Measurements from ENCODE around the gene REV1. TPM values are rescaled to one million over a fixed set of nuclear protein-coding genes. Genes with fewer than 3 reads are reported as not detected.

Gene REV1
- polyA plus RNA-seq, 1 experiment = 17.9 TPM

DNA sequence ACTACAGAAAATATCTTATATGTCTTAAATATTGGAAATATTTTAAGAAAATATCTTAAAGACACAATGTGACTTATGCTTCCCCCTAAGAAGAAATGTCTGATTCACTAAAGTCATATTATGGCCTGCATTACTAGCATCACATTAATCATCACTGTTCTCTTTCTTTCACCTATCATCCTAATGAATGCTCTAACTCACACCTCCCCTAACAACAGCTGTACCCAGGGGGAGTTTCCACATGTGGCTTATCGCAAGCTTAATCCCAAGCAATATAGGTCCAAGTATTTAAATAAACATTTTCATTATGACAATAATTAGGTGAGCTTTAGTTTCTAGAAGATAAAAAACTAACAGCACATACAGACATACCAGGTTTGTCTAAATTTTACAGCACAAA is 39.6 kb downstream of the REV1 start:
- no peak for DNase-seq (ENCODE audit: low read depth)
- Histone ChIP-seq H3K4me3 (ENCODE audit: low read depth, low read length) (no peak overlapping the region), H3K27me3 (ENCODE audit: control insufficient read depth, insufficient read depth, low read length) (no peaks in the 10 kb centered on the region), H3K36me3 (ENCODE audit: control insufficient read depth, insufficient read depth, low read length) (no peaks in the 10 kb centered on the region; the same call in 1 of the 2 replicates)
- TF ChIP-seq, protein P1, sequence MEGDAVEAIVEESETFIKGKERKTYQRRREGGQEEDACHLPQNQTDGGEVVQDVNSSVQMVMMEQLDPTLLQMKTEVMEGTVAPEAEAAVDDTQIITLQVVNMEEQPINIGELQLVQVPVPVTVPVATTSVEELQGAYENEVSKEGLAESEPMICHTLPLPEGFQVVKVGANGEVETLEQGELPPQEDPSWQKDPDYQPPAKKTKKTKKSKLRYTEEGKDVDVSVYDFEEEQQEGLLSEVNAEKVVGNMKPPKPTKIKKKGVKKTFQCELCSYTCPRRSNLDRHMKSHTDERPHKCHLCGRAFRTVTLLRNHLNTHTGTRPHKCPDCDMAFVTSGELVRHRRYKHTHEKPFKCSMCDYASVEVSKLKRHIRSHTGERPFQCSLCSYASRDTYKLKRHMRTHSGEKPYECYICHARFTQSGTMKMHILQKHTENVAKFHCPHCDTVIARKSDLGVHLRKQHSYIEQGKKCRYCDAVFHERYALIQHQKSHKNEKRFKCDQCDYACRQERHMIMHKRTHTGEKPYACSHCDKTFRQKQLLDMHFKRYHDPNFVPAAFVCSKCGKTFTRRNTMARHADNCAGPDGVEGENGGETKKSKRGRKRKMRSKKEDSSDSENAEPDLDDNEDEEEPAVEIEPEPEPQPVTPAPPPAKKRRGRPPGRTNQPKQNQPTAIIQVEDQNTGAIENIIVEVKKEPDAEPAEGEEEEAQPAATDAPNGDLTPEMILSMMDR (IDR thresholded peaks at IDR 0.05; ENCODE audit: insufficient read depth, low read depth, low read length) = no peak
- ChIA-PET CTCF (interaction anchor here (1.6 kb wide), 1 partner anchor 11 kb away, joined by 3 read pairs; no protein-coding TSS in a partner anchor), POLR2A (no interaction called here)

DNA sequence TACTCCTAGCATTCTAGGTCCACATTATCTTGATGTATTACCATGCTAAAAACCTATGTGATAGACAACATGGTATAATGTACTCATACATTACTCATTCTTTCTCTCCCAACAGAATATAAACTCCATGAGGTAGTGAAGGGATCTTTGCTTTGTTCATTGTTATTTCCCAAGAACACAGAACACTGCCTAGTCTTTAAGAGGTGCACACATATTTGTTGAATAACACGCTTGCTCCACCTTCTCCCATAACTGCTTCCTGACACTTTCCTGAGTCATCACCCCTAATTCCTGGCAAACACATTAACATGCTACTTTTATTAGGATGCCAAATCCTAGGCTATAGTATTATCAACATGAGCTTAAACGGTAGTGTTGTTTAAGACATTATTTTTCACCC is 41.3 kb downstream of the REV1 start:
- ChIA-PET POLR2A (no interaction called here), CTCF (interaction anchor here (0.9 to 2.6 kb wide), 2 partner anchors 15 to 112 kb away, joined by 3 to 6 read pairs; partner anchors contain the start of gene TXNDC9)
- TF ChIP-seq, protein P1 (IDR thresholded peaks at IDR 0.05; ENCODE audit: insufficient read depth, low read depth, low read length) = no peak
- H3K4me3 ChIP-seq (ENCODE audit: low read depth, low read length) = no peak overlapping the region
- no peak for DNase-seq (ENCODE audit: low read depth)
- H3K27me3 ChIP-seq (ENCODE audit: control insufficient read depth, insufficient read depth, low read length) = no peaks in the 10 kb centered on the region
- no peaks in the 10 kb centered on the region for H3K36me3 ChIP-seq (ENCODE audit: control insufficient read depth, insufficient read depth, low read length)

DNA sequence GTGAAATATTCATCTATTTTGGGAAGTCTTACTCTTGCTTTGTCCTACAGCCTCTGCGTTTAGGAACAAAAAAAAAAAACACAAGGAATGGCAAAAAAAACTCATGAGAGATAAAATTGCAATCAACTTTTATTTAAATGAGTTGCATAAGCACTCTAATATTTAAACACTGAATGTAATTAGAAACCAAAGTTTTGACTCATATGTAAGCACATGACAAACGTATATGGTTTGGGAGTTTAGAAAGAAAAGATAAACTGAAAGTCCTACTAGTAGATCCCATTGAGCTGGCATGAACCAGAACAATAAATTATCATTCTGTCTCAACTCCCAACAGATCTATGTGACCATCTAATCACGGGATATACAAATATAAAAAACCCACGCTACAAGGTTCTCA is 44.8 kb downstream of the REV1 start:
- DNase-seq (ENCODE audit: low read depth) = no peak
- H3K4me3 ChIP-seq (ENCODE audit: low read depth, low read length) = no peak overlapping the region
- no peaks in the 10 kb centered on the region for H3K27me3 ChIP-seq (ENCODE audit: control insufficient read depth, insufficient read depth, low read length)
- peaks cover 1% of the 10 kb centered on the region; the same call in 1 of the 2 replicates for H3K36me3 ChIP-seq (ENCODE audit: control insufficient read depth, insufficient read depth, low read length)
- ChIA-PET CTCF (no interaction called here), POLR2A (no interaction called here)
- TF ChIP-seq, protein P1 (IDR thresholded peaks at IDR 0.05; ENCODE audit: insufficient read depth, low read depth, low read length) = no peak

DNA sequence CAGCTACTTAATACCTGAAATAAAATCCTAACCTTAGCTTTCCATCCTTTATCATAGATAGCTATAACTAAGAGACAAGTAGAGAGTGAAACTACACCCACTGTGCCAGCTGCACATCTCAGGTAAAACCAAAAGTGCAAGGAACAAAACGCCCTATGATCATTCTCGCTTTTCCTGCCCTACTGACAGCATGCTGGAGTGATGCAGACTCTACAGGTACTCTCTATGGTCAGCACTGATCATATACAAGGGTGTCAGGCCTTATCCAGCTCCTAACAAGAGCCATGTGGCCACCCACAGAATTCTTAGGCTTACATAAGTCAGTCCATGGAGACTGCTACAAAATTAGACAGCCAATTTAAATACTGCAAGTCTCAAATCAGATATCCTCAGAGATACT is 45.6 kb downstream of the REV1 start:
- no peak for DNase-seq (ENCODE audit: low read depth)
- H3K27me3 ChIP-seq (ENCODE audit: control insufficient read depth, insufficient read depth, low read length) = no peaks in the 10 kb centered on the region
- H3K4me3 ChIP-seq (ENCODE audit: low read depth, low read length) = no peak overlapping the region
- CTCF ChIA-PET = no interaction called here
- peaks cover 1% of the 10 kb centered on the region; the same call in 1 of the 2 replicates for H3K36me3 ChIP-seq (ENCODE audit: control insufficient read depth, insufficient read depth, low read length)
- POLR2A ChIA-PET = no interaction called here
- TF ChIP-seq, protein P1 (IDR thresholded peaks at IDR 0.05; ENCODE audit: insufficient read depth, low read depth, low read length) = no peak

DNA sequence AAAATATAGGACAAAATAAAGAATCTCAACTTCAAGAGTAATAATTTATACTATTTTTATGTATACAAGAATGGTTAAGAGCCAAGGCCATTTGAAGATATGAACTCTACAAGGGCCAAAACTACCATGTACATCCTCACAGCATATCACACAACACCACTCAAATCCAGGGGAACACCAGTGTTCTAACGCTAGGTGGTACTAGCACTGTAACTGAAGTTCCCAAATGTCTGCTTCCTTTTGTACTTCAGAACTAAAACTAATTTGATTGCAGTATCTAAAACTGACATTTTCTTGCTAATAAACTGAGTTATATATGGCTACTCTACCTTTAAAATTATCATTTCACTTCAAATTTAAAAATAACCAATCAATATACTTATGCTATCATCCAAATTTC is 47.0 kb downstream of the REV1 start:
- ChIA-PET CTCF (interaction anchor here (0.9 kb wide), 1 partner anchor 47 kb away, joined by 3 read pairs; the partner anchor contains the start of gene REV1), POLR2A (no interaction called here)

More for the DNA sequence above, 47.0 kb downstream of the REV1 start:
- DNase-seq (ENCODE audit: low read depth) = no peak
- TF ChIP-seq, protein P1 (IDR thresholded peaks at IDR 0.05; ENCODE audit: insufficient read depth, low read depth, low read length) = 0 out of 2 replicates have a peak, but pooled peaks have one; percentile 19
- H3K27me3 ChIP-seq (ENCODE audit: control insufficient read depth, insufficient read depth, low read length) = no peaks in the 10 kb centered on the region
- no peak overlapping the region for H3K4me3 ChIP-seq (ENCODE audit: low read depth, low read length)
- H3K36me3 ChIP-seq (ENCODE audit: control insufficient read depth, insufficient read depth, low read length) = peaks cover 7% of the 10 kb centered on the region; the same call in 1 of the 2 replicates

All from BJ (cell line).